K562 (cell line): ENCODE measurements around the gene ANXA1. TPM values are rescaled to one million over a fixed set of nuclear protein-coding genes. Genes with fewer than 3 reads are reported as not detected.

Experiments used
- ARID2 ChIP-seq: fragments of 450-650 bp; IDR thresholded peaks from 2 replicates; pipeline ENCODE4 v1.6.1; 2017; ENCODE audit warnings: antibody characterized with exemption, mild to moderate bottlenecking
- BDP1 ChIP-seq: IDR thresholded peaks from 3 replicates; pipeline ENCODE4 v1.6.1; 2011; ENCODE audit not compliant: insufficient read length, insufficient read depth
- CEBPB ChIP-seq: fragments of 450-650 bp; IDR thresholded peaks from 2 replicates; pipeline ENCODE4 v1.6.1; 2016; ENCODE audit warnings: missing genetic modification characterization, missing compliant biosample characterization
- CREM ChIP-seq: IDR thresholded peaks from 2 replicates; pipeline ENCODE4 v1.6.1; 2014; ENCODE audit warnings: antibody characterized with exemption, low read depth
- DEAF1 ChIP-seq: fragments of 450-650 bp; formaldehyde crosslinking; IDR thresholded peaks from 2 replicates; pipeline ENCODE4 v1.4.0; 2020; ENCODE audit warnings: mild to moderate bottlenecking, moderate library complexity
- ESRRA ChIP-seq: fragments of 450-650 bp; IDR thresholded peaks from 2 replicates; pipeline ENCODE4 v1.6.1; 2014; ENCODE audit warnings: low read depth, mild to moderate bottlenecking, moderate library complexity, borderline replicate concordance
- GATA2 ChIP-seq: sonication (generic); formaldehyde crosslinking; IDR thresholded peaks from 2 replicates; pipeline ENCODE4 v1.4.0; 2020; ENCODE audit warnings: mild to moderate bottlenecking, missing genetic modification reagents
- GTF2F1 ChIP-seq: IDR thresholded peaks from 2 replicates; pipeline ENCODE4 v1.6.1; 2011; ENCODE audit warnings: low read depth, low read length, improper control_type of control experiment
- MAFG ChIP-seq: fragments of 450-650 bp; conservative IDR thresholded peaks from 2 replicates; pipeline ENCODE4 v1.6.1; 2016; ENCODE audit warnings: missing genetic modification characterization, missing compliant biosample characterization
- NCOR1 ChIP-seq: fragments of 450-650 bp; IDR thresholded peaks from 2 replicates; pipeline ENCODE4 v1.6.1; 2016; ENCODE audit warnings: mild to moderate bottlenecking, moderate library complexity
- PCBP2 ChIP-seq: fragments of 200-400 bp; formaldehyde crosslinking; IDR thresholded peaks from 2 replicates; pipeline ENCODE4 v1.6.1; 2018; ENCODE audit warnings: low read length, low read depth, mild to moderate bottlenecking, moderate library complexity; ENCODE audit not compliant: poor library complexity, severe bottlenecking
- SMARCA4 ChIP-seq: fragments of 450-650 bp; IDR thresholded peaks from 2 replicates; pipeline ENCODE4 v1.6.1; 2016
- SP1 ChIP-seq: sonication (generic); formaldehyde crosslinking; IDR thresholded peaks from 2 replicates; pipeline ENCODE4 v1.8.1; 2022; ENCODE audit warnings: mild to moderate bottlenecking, missing genetic modification reagents
- ZC3H4 ChIP-seq: sonication (generic); formaldehyde crosslinking; IDR thresholded peaks from 2 replicates; pipeline ENCODE4 v1.9.0; 2021; ENCODE audit warnings: missing genetic modification reagents, borderline replicate concordance
- ZNF143 ChIP-seq: sonication (generic); formaldehyde crosslinking; IDR thresholded peaks from 2 replicates; pipeline ENCODE4 v1.9.0; 2022; ENCODE audit warnings: mild to moderate bottlenecking, missing genetic modification reagents
- ZNF217 ChIP-seq: sonication (generic); formaldehyde crosslinking; IDR thresholded peaks from 2 replicates; pipeline ENCODE4 v1.8.0; 2022; ENCODE audit warnings: mild to moderate bottlenecking, missing genetic modification reagents
- ZNF639 ChIP-seq, 2 experiments: fragments of 200-800 bp in 1 of 2; sonication (Bioruptor generic) in 1 of 2; sonication (generic) in 1 of 2; formaldehyde crosslinking in 1 of 2; IDR thresholded peaks in 1 of 2; conservative IDR thresholded peaks in 1 of 2; 2 replicates each; pipeline versions ENCODE4 v1.5.0 to v1.6.1; 2016 to 2020; ENCODE audit warnings: missing compliant biosample characterization in 1 of 2, missing genetic modification characterization in 1 of 2, missing genetic modification reagents in 1 of 2
- polyA plus RNA-seq, 8 experiments: library from polyadenylated mRNA; depleted of rRNA in 4 of 8; stranded (reverse) in 5 of 8; unstranded in 3 of 8; fragments of >200 nt; fragmentation: Nextera tagmentation in 2 of 8; fragmentation: Illumina TruSeq in 1 of 8; extraction: Ambion mirVana in 2 of 8; extraction: Trizol in 1 of 8; gene quantifications; 2 replicates each; pipeline versions ENCODE4 v1.2.1 to v1.2.3, GENCODE V29; 2011 to 2014; ENCODE audit warnings: inconsistent platforms in 1 of 8, missing spikeins in 1 of 8
- total RNA-seq, 7 experiments: library from RNA; depleted of rRNA in 6 of 7; stranded (reverse); fragments of >200 nt in 6 of 7; fragmentation: Illumina TruSeq in 2 of 7; extraction: Trizol in 2 of 7; gene quantifications; 2 replicates each; pipeline versions ENCODE4 v1.2.1 to v1.2.3, GENCODE V29; 2011 to 2021; ENCODE audit warnings: low replicate concordance in 1 of 7
- TF ChIP-seq, protein P1 (sequence below), 2 experiments: fragments of 450-650 bp; conservative IDR thresholded peaks; 2 replicates each; pipeline ENCODE4 v1.6.1; 2017; ENCODE audit warnings: mild to moderate bottlenecking in 2 of 2, moderate library complexity in 2 of 2
- TF ChIP-seq, protein P2 (sequence below): sonication (generic); IDR thresholded peaks from 2 replicates; pipeline ENCODE4 v1.6.1; 2016
- TF ChIP-seq, protein P3 (sequence below): fragments of 250-450 bp; sonication (Bioruptor Pico); IDR thresholded peaks from 2 replicates; pipeline ENCODE4 v1.6.1; 2021; ENCODE audit warnings: mild to moderate bottlenecking

The ANXA1 gene
- total and polyA plus RNA-seq, 9 of the 15 experiments (the other 6 are each of a cell fraction or from before 2014, with no cell fraction given): 406 to 1,298 (median 620) TPM

GRCh38 chr9:73153793-73154227 is 2.1 kb downstream of the ANXA1 start (continued):
- TF ChIP-seq, protein P1, sequence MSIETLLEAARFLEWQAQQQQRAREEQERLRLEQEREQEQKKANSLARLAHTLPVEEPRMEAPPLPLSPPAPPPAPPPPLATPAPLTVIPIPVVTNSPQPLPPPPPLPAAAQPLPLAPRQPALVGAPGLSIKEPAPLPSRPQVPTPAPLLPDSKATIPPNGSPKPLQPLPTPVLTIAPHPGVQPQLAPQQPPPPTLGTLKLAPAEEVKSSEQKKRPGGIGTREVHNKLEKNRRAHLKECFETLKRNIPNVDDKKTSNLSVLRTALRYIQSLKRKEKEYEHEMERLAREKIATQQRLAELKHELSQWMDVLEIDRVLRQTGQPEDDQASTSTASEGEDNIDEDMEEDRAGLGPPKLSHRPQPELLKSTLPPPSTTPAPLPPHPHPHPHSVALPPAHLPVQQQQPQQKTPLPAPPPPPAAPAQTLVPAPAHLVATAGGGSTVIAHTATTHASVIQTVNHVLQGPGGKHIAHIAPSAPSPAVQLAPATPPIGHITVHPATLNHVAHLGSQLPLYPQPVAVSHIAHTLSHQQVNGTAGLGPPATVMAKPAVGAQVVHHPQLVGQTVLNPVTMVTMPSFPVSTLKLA (conservative IDR thresholded peaks at IDR 0.05): peak; percentile 34 to 48; a peak in 2 of 4 replicates
- no peak for TF ChIP-seq GATA2 (CRISPR knock-in tag)
- TF ChIP-seq DEAF1 (CRISPR knock-in tag): no peak
- no peak for TF ChIP-seq ARID2
- TF ChIP-seq SMARCA4: peak; percentile 26; the same call in 1 of the 2 replicates
- TF ChIP-seq PCBP2: no peak
- no peak for TF ChIP-seq GTF2F1
- TF ChIP-seq NCOR1: no peak
- no peak for TF ChIP-seq ZNF217
- 0 out of 2 replicates have a peak, but pooled peaks have one; percentile 18 for TF ChIP-seq MAFG
- 0 out of 2 replicates have a peak, but pooled peaks have one; percentile 15 for TF ChIP-seq CREM
- TF ChIP-seq ZNF143 (CRISPR knock-in tag): no peak
- no peak for TF ChIP-seq ZNF639 (CRISPR knock-in tag; conservative IDR thresholded peaks at IDR 0.05 in 1 of 2, IDR thresholded peaks at IDR 0.05 in 1 of 2)
- TF ChIP-seq ZC3H4 (CRISPR knock-in tag): peak; percentile 83; the same call in 1 of the 2 replicates
- TF ChIP-seq, protein P2, sequence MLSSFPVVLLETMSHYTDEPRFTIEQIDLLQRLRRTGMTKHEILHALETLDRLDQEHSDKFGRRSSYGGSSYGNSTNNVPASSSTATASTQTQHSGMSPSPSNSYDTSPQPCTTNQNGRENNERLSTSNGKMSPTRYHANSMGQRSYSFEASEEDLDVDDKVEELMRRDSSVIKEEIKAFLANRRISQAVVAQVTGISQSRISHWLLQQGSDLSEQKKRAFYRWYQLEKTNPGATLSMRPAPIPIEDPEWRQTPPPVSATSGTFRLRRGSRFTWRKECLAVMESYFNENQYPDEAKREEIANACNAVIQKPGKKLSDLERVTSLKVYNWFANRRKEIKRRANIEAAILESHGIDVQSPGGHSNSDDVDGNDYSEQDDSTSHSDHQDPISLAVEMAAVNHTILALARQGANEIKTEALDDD: peak; percentile 82
- TF ChIP-seq BDP1: no peak
- TF ChIP-seq, protein P3, sequence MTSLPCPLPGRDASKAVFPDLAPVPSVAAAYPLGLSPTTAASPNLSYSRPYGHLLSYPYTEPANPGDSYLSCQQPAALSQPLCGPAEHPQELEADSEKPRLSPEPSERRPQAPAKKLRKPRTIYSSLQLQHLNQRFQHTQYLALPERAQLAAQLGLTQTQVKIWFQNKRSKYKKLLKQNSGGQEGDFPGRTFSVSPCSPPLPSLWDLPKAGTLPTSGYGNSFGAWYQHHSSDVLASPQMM (CRISPR knock-in tag): no peak
- 0 out of 2 replicates have a peak, but pooled peaks have one; percentile 17 for TF ChIP-seq CEBPB (tag)
- peak; percentile 38; the same call in 1 of the 2 replicates for TF ChIP-seq ESRRA
- peak; percentile 34 for TF ChIP-seq SP1 (CRISPR knock-in tag)
